GM23338 (cell line): ENCODE results near the gene DCDC1. TPM values are rescaled to one million over a fixed set of nuclear protein-coding genes. Genes with fewer than 3 reads are reported as not detected.
A peak's percentile ranks its signal among the peaks of the same experiment; 100 is the strongest.

Experiments used
- ATAC-seq: fragments of 200-7000 bp; cut with Tn5 transposase; 3 replicates; pipeline ENCODE4 v1.9.1; 2020
- DNase-seq: peaks from one replicate; pipeline ENCODE4 v3.0.0-alpha.2; 2015; ENCODE audit warnings: low spot score
- H2AFZ ChIP-seq: fragments of 200-600 bp; sonication (generic); 2 replicates; pipeline ENCODE4 v1.8.0; 2016; ENCODE audit warnings: antibody characterized with exemption, mild to moderate bottlenecking, moderate library complexity
- H3F3A ChIP-seq: fragments of 200-600 bp; sonication (generic); replicated peaks from 2 replicates; pipeline ENCODE4 v1.8.0; 2017; ENCODE audit warnings: antibody characterized with exemption, mixed run types, low read depth
- H3K27ac ChIP-seq: fragments of 200-600 bp; sonication (generic); 2 replicates; pipeline ENCODE4 v1.6.1; 2016; ENCODE audit warnings: low read depth
- H3K27me3 ChIP-seq: fragments of 200-600 bp; sonication (generic); 2 replicates; pipeline ENCODE4 v1.8.0; 2016; ENCODE audit warnings: mild to moderate bottlenecking, mixed run types, moderate library complexity; ENCODE audit not compliant: insufficient read depth
- H3K36me3 ChIP-seq: fragments of 200-600 bp; sonication (generic); 2 replicates; pipeline ENCODE4 v1.8.0; 2016; ENCODE audit warnings: mild to moderate bottlenecking; ENCODE audit not compliant: insufficient read depth
- H3K4me1 ChIP-seq: fragments of 200-600 bp; sonication (generic); 2 replicates; pipeline ENCODE4 v1.8.0; 2016; ENCODE audit warnings: mild to moderate bottlenecking, moderate library complexity; ENCODE audit not compliant: insufficient read depth
- H3K4me2 ChIP-seq: fragments of 200-600 bp; sonication (generic); 2 replicates; pipeline ENCODE4 v1.7.1; 2017; ENCODE audit warnings: mixed run types
- H3K4me3 ChIP-seq: fragments of 200-600 bp; sonication (generic); 2 replicates; pipeline ENCODE4 v1.6.1; 2016; ENCODE audit warnings: mixed run types
- H3K79me2 ChIP-seq: fragments of 200-600 bp; sonication (generic); replicated peaks from 2 replicates; pipeline ENCODE4 v1.8.0; 2017; ENCODE audit warnings: mild to moderate bottlenecking; ENCODE audit not compliant: insufficient read depth
- H3K9me2 ChIP-seq: fragments of 200-600 bp; sonication (generic); 2 replicates; pipeline ENCODE4 v1.8.0; 2017; ENCODE audit not compliant: insufficient read depth
- H4K20me1 ChIP-seq: fragments of 200-600 bp; sonication (generic); replicated peaks from 2 replicates; pipeline ENCODE4 v1.8.0; 2017; ENCODE audit warnings: mild to moderate bottlenecking; ENCODE audit not compliant: insufficient read depth
- H3K27ac Mint-ChIP-seq: 2 replicates; pipeline ENCODE4 v1.8.0; 2020; ENCODE audit warnings: inconsistent platforms, mild to moderate bottlenecking, moderate library complexity, mixed read lengths
- H3K27me3 Mint-ChIP-seq: 3 replicates; pipeline ENCODE4 v1.8.0; 2022; ENCODE audit warnings: low read depth, mild to moderate bottlenecking, moderate library complexity, mixed read lengths, inconsistent platforms; ENCODE audit not compliant: insufficient read depth, poor library complexity
- H3K36me3 Mint-ChIP-seq: 3 replicates; pipeline ENCODE4 v1.8.0; 2021; ENCODE audit warnings: low read depth, mild to moderate bottlenecking, inconsistent platforms, moderate library complexity, mixed read lengths
- H3K4me1 Mint-ChIP-seq: 3 replicates; pipeline ENCODE4 v1.8.0; 2020; ENCODE audit warnings: mild to moderate bottlenecking, inconsistent platforms, mixed read lengths
- H3K4me3 Mint-ChIP-seq: 3 replicates; pipeline ENCODE4 v1.8.0; 2021; ENCODE audit warnings: moderate library complexity, mild to moderate bottlenecking, inconsistent platforms, mixed read lengths
- H3K9me3 Mint-ChIP-seq: 3 replicates; pipeline ENCODE4 v1.8.0; 2020; ENCODE audit warnings: moderate library complexity, mild to moderate bottlenecking, inconsistent platforms, mixed read lengths
- CREB1 ChIP-seq: fragments of 250-450 bp; sonication (Bioruptor Pico); IDR thresholded peaks from 2 replicates; pipeline ENCODE4 v1.5.0; 2020; ENCODE audit warnings: low read depth, mild to moderate bottlenecking, moderate library complexity
- EZH2phosphoT487 ChIP-seq: fragments of 200-600 bp; sonication (generic); IDR thresholded peaks from one replicate; pipeline ENCODE4 v1.8.1; 2018; ENCODE audit warnings: antibody characterized with exemption; ENCODE audit not compliant: unreplicated experiment
- JUNB ChIP-seq: IDR thresholded peaks from one replicate; pipeline ENCODE4 v1.6.1; 2016; ENCODE audit warnings: antibody characterized with exemption; ENCODE audit not compliant: unreplicated experiment
- REST ChIP-seq: IDR thresholded peaks from one replicate; pipeline ENCODE4 v1.6.1; 2018; ENCODE audit warnings: antibody characterized with exemption; ENCODE audit not compliant: unreplicated experiment
- STAT1 ChIP-seq: IDR thresholded peaks from one replicate; pipeline ENCODE4 v1.6.1; 2016; ENCODE audit warnings: antibody characterized with exemption; ENCODE audit not compliant: unreplicated experiment
- ZNF462 ChIP-seq: fragments of 250-450 bp; sonication (Bioruptor Pico); IDR thresholded peaks from 2 replicates; pipeline ENCODE4 v1.5.0; 2020; ENCODE audit warnings: mild to moderate bottlenecking, moderate library complexity
- polyA plus RNA-seq: library from polyadenylated mRNA; unstranded; fragments of >200 nt; fragmentation: Nextera tagmentation; extraction: Ambion mirVana; gene quantifications from 2 replicates; pipeline ENCODE4 v1.2.1, GENCODE V29; 2016
- total RNA-seq: library from RNA; depleted of rRNA; stranded (reverse); fragments of >200 nt; shearing (Covaris generic); gene quantifications from 2 replicates; pipeline ENCODE4 v1.2.3, GENCODE V29; 2014
- TF ChIP-seq, protein P1 (sequence below): IDR thresholded peaks from 2 replicates; pipeline ENCODE4 v1.6.1; 2016; ENCODE audit warnings: antibody characterized with exemption

DCDC1 gene
- total and polyA plus RNA-seq, 2 experiments from 2014 or later = 0.56 to 0.58 TPM

GRCh38 chr11:31415435-31415834 is 45.9 kb upstream of the DCDC1 start:
- H4K20me1 ChIP-seq = no peaks in the 10 kb centered on the region
- Mint-ChIP-seq H3K9me3 (peaks cover 7% of the 10 kb centered on the region; the same call in 2 of the 3 replicates), H3K4me3 (no peak overlapping the region), H3K27me3 (no peaks in the 10 kb centered on the region), H3K4me1 (peaks cover 54% of the 10 kb centered on the region), H3K27ac (no peak overlapping the region), H3K36me3 (peaks cover 12% of the 10 kb centered on the region)
- no peak overlapping the region for H3K4me2 ChIP-seq
- ATAC-seq (peak; percentile 49; the same call in 2 of the 3 replicates), DNase-seq (no peak)
- H3K4me3 ChIP-seq = no peak overlapping the region
- no peak overlapping the region for H3K27ac ChIP-seq
- no peaks in the 10 kb centered on the region for H3K9me2 ChIP-seq
- no peaks in the 10 kb centered on the region for H3K79me2 ChIP-seq
- H3F3A ChIP-seq = no peaks in the 10 kb centered on the region
- no peaks in the 10 kb centered on the region for H3K36me3 ChIP-seq
- H2AFZ ChIP-seq = no peak overlapping the region
- no peaks in the 10 kb centered on the region for H3K27me3 ChIP-seq
- TF ChIP-seq EZH2phosphoT487 (no peak), CREB1 (no peak), REST (no peak)
- peaks cover 39% of the 10 kb centered on the region for H3K4me1 ChIP-seq

DNA sequence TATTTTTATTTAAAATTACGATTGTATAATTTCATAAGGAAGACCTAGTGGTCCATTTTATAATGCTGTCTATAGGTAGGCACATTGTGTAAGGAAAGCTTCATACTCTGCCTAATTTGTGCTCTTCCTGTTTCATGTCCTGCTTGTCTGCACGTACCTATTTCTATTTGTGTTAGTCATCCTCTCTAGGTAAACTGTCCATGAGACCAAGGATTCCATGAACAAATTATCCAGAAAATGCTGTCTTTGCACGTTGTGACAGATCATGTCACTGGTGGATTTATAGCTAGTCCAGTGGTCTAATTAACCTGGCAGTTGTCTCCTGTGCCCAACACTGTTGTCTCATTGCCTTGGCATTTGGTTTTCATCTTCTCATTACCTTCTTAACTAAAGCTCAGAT is 44.8 kb upstream of the DCDC1 start:
- DNase-seq = no peak
- no peaks in the 10 kb centered on the region for H3K27me3 ChIP-seq
- H3K27me3 Mint-ChIP-seq = no peaks in the 10 kb centered on the region
- no peaks in the 10 kb centered on the region for H3K36me3 ChIP-seq
- no peak overlapping the region for H3K4me2 ChIP-seq
- H3K36me3 Mint-ChIP-seq = peaks cover 15% of the 10 kb centered on the region
- H3K9me3 Mint-ChIP-seq = peaks cover 7% of the 10 kb centered on the region; the same call in 2 of the 3 replicates
- no peaks in the 10 kb centered on the region for H3K9me2 ChIP-seq
- H3K27ac ChIP-seq = no peak overlapping the region
- no peak overlapping the region; the same call in 1 of the 2 replicates for H3K27ac Mint-ChIP-seq
- peaks cover 43% of the 10 kb centered on the region for H3K4me1 Mint-ChIP-seq
- no peaks in the 10 kb centered on the region for H3F3A ChIP-seq
- H4K20me1 ChIP-seq = no peaks in the 10 kb centered on the region
- no peak overlapping the region for H2AFZ ChIP-seq
- no peak overlapping the region for H3K4me3 Mint-ChIP-seq
- no peaks in the 10 kb centered on the region for H3K79me2 ChIP-seq
- peaks cover 29% of the 10 kb centered on the region for H3K4me1 ChIP-seq
- no peak for ATAC-seq
- H3K4me3 ChIP-seq = no peak overlapping the region
- TF ChIP-seq, protein P1, sequence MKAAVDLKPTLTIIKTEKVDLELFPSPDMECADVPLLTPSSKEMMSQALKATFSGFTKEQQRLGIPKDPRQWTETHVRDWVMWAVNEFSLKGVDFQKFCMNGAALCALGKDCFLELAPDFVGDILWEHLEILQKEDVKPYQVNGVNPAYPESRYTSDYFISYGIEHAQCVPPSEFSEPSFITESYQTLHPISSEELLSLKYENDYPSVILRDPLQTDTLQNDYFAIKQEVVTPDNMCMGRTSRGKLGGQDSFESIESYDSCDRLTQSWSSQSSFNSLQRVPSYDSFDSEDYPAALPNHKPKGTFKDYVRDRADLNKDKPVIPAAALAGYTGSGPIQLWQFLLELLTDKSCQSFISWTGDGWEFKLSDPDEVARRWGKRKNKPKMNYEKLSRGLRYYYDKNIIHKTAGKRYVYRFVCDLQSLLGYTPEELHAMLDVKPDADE = no peak
- TF ChIP-seq STAT1 = no peak
- TF ChIP-seq CREB1 = no peak
- TF ChIP-seq ZNF462 (CRISPR knock-in tag) = no peak
- TF ChIP-seq EZH2phosphoT487 = no peak
- no peak for TF ChIP-seq JUNB
